Measurements from ENCODE around the gene TEX11.
"Not testable (repeated sequence)": the region's sequence is repeated elsewhere in the genome, so short reads cannot be mapped to it uniquely, and the experiment has no call there.

TEX11 gene

GRCh38 chrX:70527610-70528345 is 380.7 kb downstream of the TEX11 start:
- Histone ChIP-seq H3K36me3 (ENCODE audit: control insufficient read depth, insufficient read depth, low read length, severe bottlenecking) (no peaks in the 10 kb centered on the region), H3K9ac (ENCODE audit: low read length) (no peak overlapping the region), H3K4me1 (ENCODE audit: control insufficient read depth, insufficient read depth, low read length) (no peaks in the 10 kb centered on the region), H3K9me3 (ENCODE audit: control insufficient read depth, low read length) (peaks cover 4% of the 10 kb centered on the region), H3K4me3 (ENCODE audit: low read length) (no peak overlapping the region), H3K27me3 (replicated peaks; ENCODE audit: control insufficient read depth, insufficient read depth, low read length) (peaks cover 38% of the 10 kb centered on the region)
- no peak for DNase-seq (ENCODE audit: low read depth)

- Histone ChIP-seq H3K36me3 (ENCODE audit: control insufficient read depth, insufficient read depth, low read length, severe bottlenecking) (no peaks in the 10 kb centered on the region), H3K4me1 (ENCODE audit: control insufficient read depth, insufficient read depth, low read length) (no peaks in the 10 kb centered on the region), H3K4me3 (ENCODE audit: low read length) (no peak overlapping the region), H3K9me3 (ENCODE audit: control insufficient read depth, low read length) (peaks cover 4% of the 10 kb centered on the region), H3K9ac (ENCODE audit: low read length) (no peak overlapping the region), H3K27me3 (replicated peaks; ENCODE audit: control insufficient read depth, insufficient read depth, low read length) (peaks cover 37% of the 10 kb centered on the region)
- DNase-seq (ENCODE audit: low read depth) = no peak
These were observed 381.5 kb downstream of the TEX11 start for GRCh38 chrX:70527053-70527452.

GRCh38 chrX:70525733-70526132 is 382.8 kb downstream of the TEX11 start:
- H3K4me3 ChIP-seq (ENCODE audit: low read length) = no peak overlapping the region
- no peak overlapping the region for H3K9ac ChIP-seq (ENCODE audit: low read length)
- H3K4me1 ChIP-seq (ENCODE audit: control insufficient read depth, insufficient read depth, low read length) = no peaks in the 10 kb centered on the region
- DNase-seq (ENCODE audit: low read depth) = no peak
- H3K36me3 ChIP-seq (ENCODE audit: control insufficient read depth, insufficient read depth, low read length, severe bottlenecking) = no peaks in the 10 kb centered on the region
- H3K9me3 ChIP-seq (ENCODE audit: control insufficient read depth, low read length) = peaks cover 4% of the 10 kb centered on the region
- H3K27me3 ChIP-seq (replicated peaks; ENCODE audit: control insufficient read depth, insufficient read depth, low read length) = peaks cover 24% of the 10 kb centered on the region

GRCh38 chrX:70515692-70516091 is 392.8 kb downstream of the TEX11 start:
- not testable (repeated sequence) for H3K9me3 ChIP-seq (ENCODE audit: control insufficient read depth, low read length); H3K27me3 ChIP-seq (replicated peaks; ENCODE audit: control insufficient read depth, insufficient read depth, low read length); H3K36me3 ChIP-seq (ENCODE audit: control insufficient read depth, insufficient read depth, low read length, severe bottlenecking); H3K9ac ChIP-seq (ENCODE audit: low read length); H3K4me1 ChIP-seq (ENCODE audit: control insufficient read depth, insufficient read depth, low read length); DNase-seq (ENCODE audit: low read depth); H3K4me3 ChIP-seq (ENCODE audit: low read length)

- not testable (repeated sequence) for H3K9me3 ChIP-seq (ENCODE audit: control insufficient read depth, low read length); H3K9ac ChIP-seq (ENCODE audit: low read length); DNase-seq (ENCODE audit: low read depth); H3K4me3 ChIP-seq (ENCODE audit: low read length); H3K4me1 ChIP-seq (ENCODE audit: control insufficient read depth, insufficient read depth, low read length); H3K27me3 ChIP-seq (replicated peaks; ENCODE audit: control insufficient read depth, insufficient read depth, low read length); H3K36me3 ChIP-seq (ENCODE audit: control insufficient read depth, insufficient read depth, low read length, severe bottlenecking)
These were observed 393.2 kb downstream of the TEX11 start for GRCh38 chrX:70515270-70515669.

GRCh38 chrX:70509078-70509477 is 399.4 kb downstream of the TEX11 start:
- peaks cover 30% of the 10 kb centered on the region for H3K27me3 ChIP-seq (replicated peaks; ENCODE audit: control insufficient read depth, insufficient read depth, low read length)
- no peak overlapping the region for H3K4me3 ChIP-seq (ENCODE audit: low read length)
- no peak for DNase-seq (ENCODE audit: low read depth)
- H3K9ac ChIP-seq (ENCODE audit: low read length) = no peak overlapping the region
- no peaks in the 10 kb centered on the region for H3K36me3 ChIP-seq (ENCODE audit: control insufficient read depth, insufficient read depth, low read length, severe bottlenecking)
- H3K4me1 ChIP-seq (ENCODE audit: control insufficient read depth, insufficient read depth, low read length) = no peaks in the 10 kb centered on the region
- H3K9me3 ChIP-seq (ENCODE audit: control insufficient read depth, low read length) = peaks cover 8% of the 10 kb centered on the region

- H3K4me3 ChIP-seq (ENCODE audit: low read length) = no peak overlapping the region
- DNase-seq (ENCODE audit: low read depth) = no peak
- H3K36me3 ChIP-seq (ENCODE audit: control insufficient read depth, insufficient read depth, low read length, severe bottlenecking) = no peaks in the 10 kb centered on the region
These were observed 400.1 kb downstream of the TEX11 start for GRCh38 chrX:70508296-70508911.

GRCh38 chrX:70505451-70505841 is 403.1 kb downstream of the TEX11 start:
- no peak for DNase-seq (ENCODE audit: low read depth)
- Histone ChIP-seq H3K9me3 (ENCODE audit: control insufficient read depth, low read length) (peaks cover 5% of the 10 kb centered on the region), H3K27me3 (replicated peaks; ENCODE audit: control insufficient read depth, insufficient read depth, low read length) (peaks cover 31% of the 10 kb centered on the region), H3K4me3 (ENCODE audit: low read length) (no peak overlapping the region), H3K4me1 (ENCODE audit: control insufficient read depth, insufficient read depth, low read length) (no peaks in the 10 kb centered on the region), H3K9ac (ENCODE audit: low read length) (no peak overlapping the region), H3K36me3 (ENCODE audit: control insufficient read depth, insufficient read depth, low read length, severe bottlenecking) (peaks cover 2% of the 10 kb centered on the region)

More at GRCh38 chrX:70508296-70508911, 400.1 kb downstream of the TEX11 start:
- Histone ChIP-seq H3K4me1 (ENCODE audit: control insufficient read depth, insufficient read depth, low read length) (no peaks in the 10 kb centered on the region), H3K27me3 (replicated peaks; ENCODE audit: control insufficient read depth, insufficient read depth, low read length) (peaks cover 30% of the 10 kb centered on the region), H3K9ac (ENCODE audit: low read length) (no peak overlapping the region), H3K9me3 (ENCODE audit: control insufficient read depth, low read length) (peaks cover 8% of the 10 kb centered on the region)

- Histone ChIP-seq H3K9me3 (ENCODE audit: control insufficient read depth, low read length) (peaks cover 5% of the 10 kb centered on the region), H3K9ac (ENCODE audit: low read length) (no peak overlapping the region), H3K4me1 (ENCODE audit: control insufficient read depth, insufficient read depth, low read length) (no peaks in the 10 kb centered on the region), H3K27me3 (replicated peaks; ENCODE audit: control insufficient read depth, insufficient read depth, low read length) (peaks cover 33% of the 10 kb centered on the region), H3K36me3 (ENCODE audit: control insufficient read depth, insufficient read depth, low read length, severe bottlenecking) (peaks cover 2% of the 10 kb centered on the region), H3K4me3 (ENCODE audit: low read length) (no peak overlapping the region)
- no peak for DNase-seq (ENCODE audit: low read depth)
These were observed 403.6 kb downstream of the TEX11 start for GRCh38 chrX:70504772-70505450.

- Histone ChIP-seq H3K4me1 (ENCODE audit: control insufficient read depth, insufficient read depth, low read length) (no peaks in the 10 kb centered on the region), H3K36me3 (ENCODE audit: control insufficient read depth, insufficient read depth, low read length, severe bottlenecking) (peaks cover 2% of the 10 kb centered on the region), H3K27me3 (replicated peaks; ENCODE audit: control insufficient read depth, insufficient read depth, low read length) (peaks cover 19% of the 10 kb centered on the region), H3K9me3 (ENCODE audit: control insufficient read depth, low read length) (peaks cover 2% of the 10 kb centered on the region), H3K9ac (ENCODE audit: low read length) (no peak overlapping the region), H3K4me3 (ENCODE audit: low read length) (no peak overlapping the region)
- DNase-seq (ENCODE audit: low read depth) = no peak
These were observed 407.7 kb downstream of the TEX11 start for GRCh38 chrX:70500826-70501225.

GRCh38 chrX:70498129-70498528 is 410.4 kb downstream of the TEX11 start:
- no peak overlapping the region for H3K9ac ChIP-seq (ENCODE audit: low read length)
- no peaks in the 10 kb centered on the region for H3K4me1 ChIP-seq (ENCODE audit: control insufficient read depth, insufficient read depth, low read length)
- H3K4me3 ChIP-seq (ENCODE audit: low read length) = no peak overlapping the region
- peaks cover 10% of the 10 kb centered on the region for H3K27me3 ChIP-seq (replicated peaks; ENCODE audit: control insufficient read depth, insufficient read depth, low read length)
- H3K9me3 ChIP-seq (ENCODE audit: control insufficient read depth, low read length) = peaks cover 2% of the 10 kb centered on the region
- no peak for DNase-seq (ENCODE audit: low read depth)
- H3K36me3 ChIP-seq (ENCODE audit: control insufficient read depth, insufficient read depth, low read length, severe bottlenecking) = peaks cover 2% of the 10 kb centered on the region

Measured in adipocyte (in vitro differentiated cells).